Fibroblast of skin of right quadriceps (primary cell): ENCODE measurements around the gene AKNAD1.

ENCODE experiments used
- DNase-seq: peaks from one replicate; pipeline ENCODE4 v3.0.0-alpha.2; 2013

AKNAD1 gene

DNA sequence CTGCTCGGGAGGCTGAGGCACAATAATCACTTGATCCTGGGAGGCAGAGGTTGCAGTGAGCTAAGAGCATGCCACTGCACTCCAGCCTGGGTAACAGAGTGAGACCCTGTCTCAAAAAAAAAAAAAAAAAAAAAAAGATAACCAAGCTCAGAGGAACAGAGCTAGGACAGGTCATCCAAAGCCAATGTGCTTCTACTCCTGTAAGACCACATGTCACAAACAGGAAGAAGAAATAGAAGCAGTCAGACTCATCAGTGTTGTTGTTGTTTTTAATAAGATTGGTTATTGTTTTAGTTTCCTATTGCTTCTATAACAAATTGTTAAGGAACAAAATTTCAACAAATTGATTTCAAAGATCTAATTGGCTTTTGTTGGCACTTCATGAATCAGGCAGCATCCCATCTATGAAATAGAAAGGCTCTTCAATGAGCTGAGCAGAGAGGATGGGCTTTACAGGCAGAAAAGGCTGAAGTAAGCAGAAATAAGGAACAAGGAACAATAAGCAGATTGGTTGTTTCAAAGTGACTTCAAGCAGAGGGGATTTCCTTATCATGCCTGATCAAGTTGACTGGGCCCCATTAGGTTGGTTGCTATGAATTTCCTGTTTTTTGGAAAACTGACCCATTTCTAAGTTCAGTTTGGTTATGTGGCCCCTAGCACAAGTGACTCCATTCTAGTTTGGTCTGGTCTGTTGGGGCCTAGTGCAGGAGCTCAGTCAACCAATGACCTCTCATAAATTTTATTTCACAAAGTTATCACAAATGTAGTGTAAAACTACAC, 6.0 kb upstream of the AKNAD1 start:
- no peak for DNase-seq

DNA sequence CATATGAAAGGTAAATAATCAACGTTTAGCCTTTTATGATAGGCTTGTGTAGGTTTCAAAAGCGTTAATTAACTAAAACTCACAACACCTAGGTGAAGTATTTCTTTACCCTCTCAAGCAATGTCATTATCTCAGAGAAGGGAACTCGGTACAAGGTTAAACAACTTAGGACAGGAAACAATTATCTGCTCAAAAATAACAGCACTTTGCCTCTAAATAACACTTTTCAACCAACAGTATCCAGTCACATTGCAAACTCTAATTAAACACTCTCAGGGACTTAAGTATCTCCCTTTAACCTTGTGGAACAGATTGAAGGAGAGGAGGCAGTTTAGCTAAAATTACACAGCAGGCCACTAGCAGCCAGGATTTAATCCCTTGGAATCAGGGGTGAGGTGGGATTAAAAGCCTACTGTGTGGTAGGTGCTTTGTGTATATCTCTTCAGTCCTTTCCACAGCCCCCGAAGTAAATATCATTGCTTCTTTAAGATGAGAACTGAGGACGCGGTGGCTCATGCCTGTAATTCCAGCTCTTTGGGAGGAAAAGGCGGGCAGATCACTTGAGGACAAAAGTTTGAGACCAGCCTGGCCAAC, 5.2 kb upstream of the AKNAD1 start:
- DNase-seq, result no peak

DNA sequence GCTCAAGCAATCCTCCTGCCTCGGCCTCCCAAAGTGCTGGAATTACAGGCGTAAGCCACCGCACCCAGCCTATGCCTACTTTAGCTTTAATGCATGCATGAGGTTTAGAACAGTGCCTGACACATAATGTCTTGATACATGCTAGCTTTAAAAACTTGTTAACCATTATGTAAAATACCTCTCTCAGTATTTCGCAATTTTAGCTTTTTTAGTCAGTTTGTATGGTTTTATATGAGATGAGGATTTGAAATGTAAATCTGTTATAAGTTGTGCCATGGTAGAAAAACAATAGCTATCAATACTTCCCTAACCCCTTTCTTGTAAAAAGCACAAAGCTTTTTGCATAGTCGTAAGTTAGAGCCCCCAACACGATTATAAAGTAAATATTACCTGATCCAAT, 4.7 kb upstream of the AKNAD1 start:
- DNase-seq, result no peak

DNA sequence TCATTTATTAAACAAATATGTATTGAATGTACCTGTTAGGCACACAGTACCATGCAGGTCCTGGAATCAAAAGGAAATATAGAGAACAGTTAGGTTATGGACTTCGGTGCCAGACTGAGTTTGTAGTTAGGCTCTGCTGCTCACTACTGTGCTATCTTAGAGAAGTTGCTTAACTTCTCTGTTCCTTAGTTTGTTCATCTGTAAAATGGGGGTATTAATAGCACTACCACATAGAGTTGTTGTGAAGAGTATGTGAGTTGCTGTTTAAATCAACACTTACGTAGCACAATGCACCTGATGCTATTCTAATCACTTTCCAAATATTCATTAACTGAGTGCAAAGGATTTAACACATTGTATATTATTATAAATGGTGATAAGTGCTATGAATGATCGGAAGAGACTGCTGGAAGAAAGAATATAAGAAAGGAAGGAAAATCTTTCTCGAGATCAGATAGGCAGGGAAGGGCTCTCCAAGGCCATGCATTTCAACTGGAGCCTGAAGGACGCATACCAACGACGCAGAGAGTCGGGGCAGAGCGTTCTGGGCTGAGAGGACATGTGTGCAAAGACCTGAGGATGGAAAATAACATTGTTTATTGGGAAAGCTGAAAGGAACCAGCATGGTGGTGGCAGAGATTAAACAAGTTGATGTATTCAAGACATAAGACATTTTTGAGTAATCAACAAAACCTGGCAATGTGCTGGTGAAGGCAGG, 3.5 kb upstream of the AKNAD1 start:
- no peak for DNase-seq

DNA sequence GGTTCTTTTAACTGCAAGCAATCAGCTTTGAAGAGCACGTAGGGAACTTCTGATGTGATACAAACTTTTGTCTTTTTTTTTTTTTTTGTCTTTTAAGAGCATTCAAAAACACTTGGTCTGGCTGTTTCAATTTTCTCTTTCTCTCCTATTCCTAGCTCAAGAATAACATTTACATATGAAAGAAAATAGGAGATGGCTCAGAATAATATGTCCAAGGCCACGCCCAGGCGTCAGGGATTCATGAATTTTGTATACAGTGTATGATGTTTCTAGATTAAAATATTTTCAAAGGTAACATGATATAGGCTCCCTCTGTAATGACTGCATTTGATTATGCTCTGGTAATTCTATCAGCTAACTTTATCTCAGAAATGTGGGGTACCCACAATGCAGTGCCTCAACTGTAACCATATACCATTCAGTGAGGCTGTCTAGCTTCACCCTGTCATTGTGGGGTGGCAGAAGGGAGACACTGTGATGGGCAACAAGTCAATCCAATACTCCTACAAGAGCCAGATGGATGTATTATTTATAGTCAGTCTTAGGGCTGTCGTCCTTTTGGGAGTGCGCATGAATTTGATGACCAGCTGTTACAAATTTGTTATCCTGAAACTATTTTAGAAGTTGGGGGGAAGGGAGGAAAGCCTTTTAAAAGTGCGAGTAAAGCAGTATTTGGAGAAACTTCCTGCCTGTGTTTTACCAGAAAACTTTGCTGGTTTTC, 1.5 kb upstream of the AKNAD1 start:
- no peak for DNase-seq

DNA sequence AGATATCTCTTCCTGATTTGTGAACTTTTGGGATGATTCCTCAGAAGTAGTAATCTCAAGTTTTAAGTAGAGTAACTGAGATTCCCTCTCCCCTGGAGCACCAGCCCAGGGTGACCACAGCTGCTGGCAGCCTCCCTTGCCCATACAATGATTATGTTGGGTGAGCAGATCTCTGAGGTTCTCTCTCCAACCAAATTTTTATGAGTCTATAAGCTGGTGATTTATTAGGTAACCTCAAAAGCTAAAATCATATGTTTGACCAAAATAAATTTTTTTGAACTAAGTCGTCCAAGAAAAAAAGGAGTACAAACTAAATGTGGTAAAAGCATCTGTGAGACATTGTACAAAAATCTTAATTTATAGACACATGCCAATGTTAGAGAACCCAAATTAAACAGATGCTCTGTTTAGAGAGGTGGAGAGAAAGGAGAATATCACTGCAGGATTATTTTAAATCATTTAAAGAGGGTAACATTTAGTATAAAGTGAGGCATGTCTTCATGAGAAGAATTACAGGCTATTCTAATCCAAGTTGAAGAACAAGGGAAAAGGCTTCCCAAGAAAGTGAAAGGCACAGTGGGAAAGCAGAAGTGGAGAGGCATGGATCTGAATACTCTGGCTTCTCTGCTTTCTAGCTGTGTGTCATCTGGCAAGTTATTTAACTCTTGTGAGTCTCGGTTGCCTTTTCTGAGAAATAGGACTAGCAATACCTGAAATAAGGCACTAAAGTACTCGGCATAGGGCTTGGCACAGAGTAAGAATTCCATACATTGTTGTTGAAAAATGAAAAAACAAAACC, 2.5 kb downstream of the AKNAD1 start:
- peak; percentile 55 for DNase-seq

DNA sequence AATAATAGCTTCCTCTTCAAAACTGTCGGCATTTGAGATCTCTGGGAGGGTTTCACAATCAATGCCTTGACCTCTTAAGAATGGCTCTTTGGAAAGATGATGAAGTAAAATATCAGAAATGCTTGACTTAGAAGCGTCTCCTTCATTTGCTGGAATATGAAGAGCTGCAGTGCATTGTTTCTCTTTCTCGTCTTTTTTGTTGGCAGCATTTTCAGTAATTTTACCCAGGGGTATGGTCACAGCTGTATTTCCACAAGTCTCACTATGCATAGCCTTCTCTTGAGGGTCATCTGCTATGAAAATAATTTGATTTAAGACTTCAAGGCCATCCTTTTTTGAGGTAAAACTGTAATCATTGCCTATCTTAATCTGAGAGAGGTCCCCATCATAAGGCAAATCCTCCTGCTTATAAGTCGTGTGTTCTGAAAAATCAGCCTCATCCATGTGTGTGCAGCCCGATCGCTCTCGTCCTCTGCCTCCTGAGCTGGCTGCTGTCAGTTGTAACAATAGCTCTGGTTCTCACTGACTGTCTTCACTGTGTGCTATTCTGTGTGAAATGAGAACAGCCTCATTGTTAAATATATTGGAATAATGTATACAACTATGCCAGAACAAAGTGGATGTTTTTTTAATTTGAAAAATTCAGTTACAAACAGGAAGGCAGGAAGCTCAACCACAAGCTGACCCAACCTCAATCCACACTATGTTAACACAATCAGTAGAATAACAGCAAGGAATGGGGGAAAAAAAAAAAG, 4.5 kb downstream of the AKNAD1 start:
- DNase-seq, result no peak

DNA sequence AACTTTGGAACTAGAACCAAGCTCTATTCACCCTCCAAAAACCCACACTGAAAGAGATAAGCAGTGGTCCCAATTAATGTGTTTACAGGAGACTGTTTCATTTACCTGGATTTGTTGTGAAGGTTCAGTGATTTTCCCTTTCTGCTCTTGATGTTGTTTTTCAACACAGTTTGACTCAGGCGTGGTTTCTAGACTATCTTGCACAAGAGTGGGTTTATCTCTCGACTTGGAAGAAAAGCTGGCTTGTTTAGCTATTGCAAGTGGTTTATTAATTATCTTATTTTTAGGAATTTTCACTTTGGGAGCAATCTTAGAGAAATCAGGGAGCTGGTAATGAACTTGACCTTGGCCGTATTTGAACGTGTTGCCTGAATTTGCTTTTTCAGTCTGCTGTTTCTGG, 5.3 kb downstream of the AKNAD1 start:
- no peak for DNase-seq

DNA sequence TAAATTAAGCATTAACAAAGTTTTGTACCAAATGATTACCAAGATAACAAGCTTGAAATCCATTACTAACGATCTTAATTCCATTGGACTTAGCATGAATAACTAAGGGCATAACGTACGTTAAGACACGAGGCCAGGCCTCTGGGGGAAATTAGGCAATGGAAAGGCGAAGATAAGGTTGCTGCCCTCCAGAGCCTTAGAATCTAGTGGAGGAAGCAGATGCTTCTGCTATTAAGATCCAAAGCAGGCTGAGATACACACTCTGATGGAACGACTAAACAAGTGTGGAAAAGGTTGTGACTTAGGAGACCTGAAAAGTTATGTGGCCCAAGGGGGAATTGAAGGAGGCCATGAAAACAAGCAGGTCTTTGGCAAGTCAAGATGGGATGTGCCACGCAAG, 6.0 kb downstream of the AKNAD1 start:
- DNase-seq, result no peak

DNA sequence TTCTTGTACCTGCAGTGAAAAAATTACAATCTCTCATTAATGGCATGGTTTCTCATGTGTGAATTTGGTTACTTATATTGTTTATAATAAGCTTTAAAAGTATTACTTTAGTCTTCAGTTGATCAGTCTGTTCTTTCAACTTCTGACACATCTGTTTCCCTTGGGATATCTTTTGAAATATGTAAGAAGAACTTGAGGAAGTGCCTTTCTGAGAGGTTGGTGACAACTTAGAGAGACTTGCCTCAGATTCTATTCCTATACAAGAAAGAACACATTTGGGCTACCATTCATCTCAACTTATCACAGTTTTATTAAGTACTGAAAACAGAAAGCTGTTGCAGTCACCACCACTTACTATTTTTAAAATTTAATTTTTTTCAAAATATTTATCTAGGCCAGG, 8.1 kb downstream of the AKNAD1 start:
- DNase-seq, result no peak

DNA sequence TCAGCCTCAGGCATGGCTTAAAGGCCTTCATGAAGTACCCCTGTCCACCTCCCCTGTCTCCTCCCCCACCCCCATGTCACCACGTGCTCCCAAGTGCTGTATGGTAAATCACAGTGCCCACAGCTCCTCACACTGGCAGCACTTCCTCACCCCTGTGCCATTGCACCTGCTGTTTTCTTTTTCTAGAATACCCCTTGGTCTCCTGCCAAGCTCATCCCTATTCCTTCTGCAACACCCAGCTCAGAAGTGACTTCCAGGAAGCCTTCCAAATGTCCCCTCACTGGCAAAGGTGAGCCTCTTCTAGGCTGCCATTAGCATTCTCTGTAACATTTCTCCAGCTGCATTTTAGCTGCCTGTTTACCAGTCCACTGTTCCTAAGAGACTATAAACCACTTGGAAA, 9.4 kb downstream of the AKNAD1 start:
- DNase-seq, result no peak

DNA sequence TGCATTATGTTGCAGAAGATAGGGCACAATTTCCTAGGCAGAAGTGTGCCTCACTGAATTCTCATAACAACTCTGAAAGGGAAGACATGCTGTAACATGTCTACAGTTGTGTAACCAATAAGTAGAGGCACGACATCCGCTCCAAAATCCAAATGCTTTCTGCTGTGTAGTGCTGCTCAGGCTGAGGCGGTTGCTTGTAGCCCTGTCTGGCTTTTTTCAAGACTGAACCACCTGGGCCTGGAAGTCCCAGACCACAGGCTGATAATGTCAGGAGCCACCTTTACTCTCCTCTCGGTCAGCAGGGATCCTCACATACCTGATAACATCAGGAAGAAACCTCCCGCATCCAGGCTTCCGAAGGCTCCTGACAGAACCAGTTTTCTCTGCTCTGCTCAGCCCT, 10.9 kb downstream of the AKNAD1 start:
- no peak for DNase-seq

DNA sequence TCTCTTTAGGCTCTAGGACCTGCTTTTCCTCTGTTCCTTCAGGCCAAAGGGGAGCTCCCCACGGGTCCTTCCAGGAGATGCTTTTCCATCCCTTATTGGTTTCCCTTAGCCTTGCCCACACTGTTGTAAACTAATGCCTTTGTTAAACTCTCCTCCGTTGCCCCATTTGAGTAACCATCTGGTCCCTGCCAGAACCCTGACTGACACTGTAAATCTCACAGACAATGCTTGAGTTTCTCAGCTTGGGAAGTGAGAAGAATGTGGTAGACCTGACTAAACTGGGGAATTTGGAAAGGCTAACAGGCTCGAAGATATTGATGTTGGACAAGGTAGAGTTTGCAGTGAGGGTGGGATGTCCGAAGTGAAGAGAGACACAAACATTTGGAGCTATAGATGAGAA, 11.4 kb downstream of the AKNAD1 start:
- no peak for DNase-seq

DNA sequence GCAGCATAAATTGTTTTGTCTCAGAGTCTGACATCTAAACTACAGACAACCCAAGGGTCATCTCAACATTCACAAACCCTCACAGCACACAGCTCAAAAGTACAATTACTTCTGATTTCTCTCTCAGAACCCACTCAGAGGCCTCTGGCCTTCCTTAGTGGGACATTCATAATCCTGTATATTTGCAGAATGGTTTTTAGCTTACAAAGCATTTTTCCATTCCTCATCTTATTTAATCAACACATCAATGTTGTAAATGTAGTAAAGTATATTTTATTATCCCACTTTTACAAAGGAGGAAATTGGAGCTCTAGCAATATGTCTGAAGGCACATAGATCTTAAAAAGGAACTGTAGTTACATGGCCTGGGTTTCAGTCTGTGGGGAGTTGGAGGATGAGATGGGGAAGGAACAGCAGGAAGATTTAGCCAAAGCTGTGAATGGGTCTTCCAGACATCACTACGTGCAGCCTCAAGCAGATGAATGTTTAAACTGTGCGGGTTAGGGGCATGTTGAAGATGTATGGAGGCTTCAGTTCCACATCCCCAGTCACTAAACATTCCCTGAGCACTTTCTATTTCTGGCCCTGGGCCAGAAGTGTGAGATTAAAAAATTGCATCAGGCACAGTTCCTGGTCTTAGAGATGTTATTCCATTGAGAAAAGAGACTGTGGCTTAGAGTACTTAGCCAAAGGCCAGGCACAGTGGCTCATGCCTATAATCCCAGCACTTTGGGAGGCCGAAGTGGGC, 13.3 kb downstream of the AKNAD1 start:
- no peak for DNase-seq

DNA sequence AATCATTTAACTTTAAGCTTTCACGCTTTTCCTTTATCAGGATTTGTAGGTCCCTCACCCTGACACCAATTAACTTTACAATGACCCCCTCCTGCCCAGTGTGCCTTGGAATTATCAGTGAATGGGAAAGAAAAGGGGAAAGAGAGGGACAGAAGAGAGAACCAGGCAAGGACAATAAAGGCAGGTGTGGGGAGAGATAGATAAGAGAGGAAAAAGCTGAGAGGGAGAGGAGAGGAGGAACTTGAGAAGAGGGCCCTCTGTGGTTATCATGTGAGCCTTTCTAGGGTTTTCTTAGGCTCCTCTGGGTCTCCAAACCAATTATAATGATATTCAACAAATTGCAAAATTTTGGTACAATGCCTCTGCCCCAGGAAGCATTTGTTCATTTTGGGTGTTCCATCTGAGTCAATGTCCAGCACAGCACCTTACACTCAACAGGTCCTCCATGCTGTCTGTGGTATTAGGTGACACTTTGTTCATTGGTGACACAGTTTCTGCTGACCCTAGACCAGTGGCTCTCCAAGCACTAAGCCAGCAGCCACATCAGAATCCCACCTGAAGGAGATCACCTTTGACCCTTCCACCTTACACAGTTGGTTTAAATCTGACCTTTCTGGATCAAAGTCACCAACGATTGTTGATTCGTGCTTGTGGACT, 14.2 kb downstream of the AKNAD1 start:
- DNase-seq, result no peak

DNA sequence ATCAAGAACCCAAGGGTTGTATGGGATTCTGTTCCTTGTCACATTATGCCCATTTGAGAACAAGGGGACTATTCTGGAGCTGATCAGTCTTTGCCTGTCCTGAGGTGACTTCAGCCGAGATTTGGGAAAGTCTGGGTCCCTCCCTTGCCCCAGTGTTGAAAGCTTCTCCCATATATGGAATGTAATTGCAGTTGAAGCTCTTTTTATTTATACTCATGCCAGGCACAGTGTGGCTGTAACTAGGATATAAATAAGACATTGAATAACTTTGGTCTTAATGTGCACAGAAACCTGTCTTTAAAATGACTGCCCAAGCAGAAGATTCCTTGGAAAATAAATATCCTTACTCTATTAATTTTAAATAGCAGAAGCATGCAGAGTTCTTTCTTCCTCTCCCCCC, 15.2 kb downstream of the AKNAD1 start:
- no peak for DNase-seq

DNA sequence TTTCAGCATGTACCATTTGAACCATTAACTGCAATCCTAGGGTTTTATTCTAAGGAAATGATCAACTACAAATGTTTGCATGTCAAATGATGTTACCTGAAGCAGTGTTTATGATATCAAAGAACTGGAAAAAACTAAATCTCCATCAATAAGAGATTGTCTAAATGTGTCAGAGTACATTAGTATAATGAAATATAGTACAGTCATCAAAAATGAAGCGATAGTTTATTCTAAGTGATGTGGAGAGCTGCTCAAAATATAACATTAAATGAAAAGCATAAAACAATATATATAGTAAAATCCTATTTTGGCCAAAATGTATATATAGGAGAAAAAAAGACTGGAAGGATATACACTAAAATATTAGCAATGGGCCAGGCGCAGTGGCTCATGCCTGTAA, 24.0 kb downstream of the AKNAD1 start:
- DNase-seq, result no peak

DNA sequence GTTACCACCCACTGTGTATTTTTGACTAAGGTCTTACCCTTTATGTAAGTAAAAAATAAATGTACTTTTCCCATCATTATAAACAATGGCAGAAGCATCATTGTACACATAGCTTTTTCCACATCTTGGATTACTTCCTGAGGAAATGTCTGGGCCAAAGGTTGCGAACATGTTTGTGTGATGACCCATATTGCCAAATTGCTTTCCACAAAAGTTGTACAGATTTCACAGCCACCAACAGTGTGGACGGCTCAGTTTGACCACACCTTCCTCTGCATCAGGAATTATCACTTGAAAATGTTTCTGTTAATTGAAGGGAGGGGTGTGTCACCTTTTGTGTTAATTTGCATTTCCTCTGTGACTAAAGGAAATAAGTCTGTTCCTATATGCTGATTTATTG, 25.7 kb downstream of the AKNAD1 start:
- peak; percentile 47 for DNase-seq

DNA sequence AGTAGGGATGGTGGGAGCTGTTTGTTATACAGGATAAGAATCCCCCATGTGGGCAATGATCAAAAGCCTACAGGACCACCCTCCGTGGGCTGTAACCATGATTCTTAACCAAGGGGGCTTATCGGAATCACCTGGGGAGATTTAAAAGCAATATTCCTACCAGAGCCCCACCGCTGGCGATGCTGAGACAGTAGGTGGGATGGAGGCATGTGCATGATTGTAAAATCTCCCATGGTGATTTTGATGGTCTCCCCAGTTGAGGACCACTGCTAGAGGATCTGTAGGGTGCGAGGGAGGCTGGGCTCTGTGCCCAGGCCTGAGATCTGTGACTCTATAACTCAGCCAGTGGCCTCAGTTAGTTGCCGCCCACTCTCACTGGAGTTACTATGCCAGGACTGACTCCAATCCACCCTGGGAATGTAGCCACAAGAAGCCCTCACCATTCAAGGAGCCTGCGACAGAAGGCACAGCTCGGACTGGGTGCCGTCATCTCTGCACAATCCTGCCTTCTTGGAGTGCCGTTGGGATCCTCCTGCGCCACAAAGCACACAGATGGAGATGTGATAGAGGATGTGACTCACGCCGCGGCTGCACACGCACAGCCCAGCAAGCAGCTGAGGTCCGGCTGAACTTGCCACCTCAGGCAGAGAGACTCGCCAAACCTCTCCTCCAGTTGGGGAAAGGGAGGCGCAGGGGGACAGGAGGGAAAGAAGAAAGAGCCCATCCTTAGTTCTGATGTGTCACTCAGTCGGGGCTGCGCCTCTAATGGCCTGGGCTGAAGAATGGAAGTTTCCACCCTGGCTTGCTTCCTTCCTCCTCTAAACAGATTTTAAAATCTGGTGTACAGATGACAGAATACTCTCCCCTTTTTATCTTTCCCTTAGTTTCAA, 26.5 kb downstream of the AKNAD1 start:
- peak; percentile 87 for DNase-seq

DNA sequence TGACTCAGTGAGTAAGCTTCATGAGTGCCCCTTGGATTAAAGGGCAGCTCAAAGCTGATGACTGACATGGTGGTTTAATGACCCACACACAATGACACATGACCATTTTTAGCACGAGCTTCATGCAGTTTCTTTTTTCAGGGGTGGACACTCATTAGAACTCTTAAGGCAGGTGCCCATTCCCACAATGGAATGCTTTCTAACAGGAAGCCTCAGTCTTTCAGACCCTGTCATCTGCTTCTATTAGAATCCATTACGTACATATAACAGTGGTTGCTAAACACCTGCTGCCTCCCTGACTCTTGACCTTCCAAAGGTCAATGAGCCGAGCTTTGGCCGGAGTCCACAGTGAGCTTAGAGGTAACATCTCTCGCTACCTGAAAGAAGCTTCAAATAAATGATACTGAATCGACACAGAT, 27.4 kb downstream of the AKNAD1 start:
- no peak for DNase-seq
